Right kidney (tissue), 9 donors: ENCODE results near the gene C6orf58.

Source experiments
- DNase-seq: peaks from one replicate; pipeline ENCODE4 v3.0.0-alpha.2; 2016
- long read RNA-seq, 8 donors: transcript quantifications; one replicate each; lab custom pipeline, GENCODE V29; 2026

Gene C6orf58
- long read RNA-seq, donor 1 = 0 reads
- long read RNA-seq, donor 2 = 0 reads
- long read RNA-seq, donor 3 = 0 reads
- long read RNA-seq, donor 4 = 0 reads
- long read RNA-seq, donor 5 = 0 reads
- long read RNA-seq, donor 6 = 0 reads
- long read RNA-seq, donor 7 = 0 reads
- long read RNA-seq, donor 8 = 0 reads

DNA sequence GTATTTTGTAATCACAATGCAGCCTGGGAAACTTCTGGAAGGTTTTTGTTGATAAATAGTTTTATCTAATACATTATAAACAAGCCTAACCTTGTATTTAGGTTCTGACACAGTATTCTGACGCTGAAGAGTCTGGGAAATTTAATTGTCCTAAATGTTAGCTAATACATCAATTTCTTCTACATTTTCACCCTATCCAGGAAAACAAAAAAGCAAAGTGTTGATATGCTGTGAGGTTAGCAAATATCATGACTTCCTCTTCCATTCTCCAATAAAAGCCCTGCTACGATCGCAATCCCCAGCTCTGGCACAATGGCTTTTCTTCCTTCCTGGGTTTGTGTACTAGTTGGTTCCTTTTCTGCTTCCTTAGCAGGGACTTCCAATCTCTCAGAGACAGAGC, at the start of gene C6orf58:
Gene C6orf58, plus strand, starts transcription at position 301 of the 400 bp plus-strand sequence. Its CDS starts 12 bp downstream, at position 313.
- DNase-seq = no peak

DNA sequence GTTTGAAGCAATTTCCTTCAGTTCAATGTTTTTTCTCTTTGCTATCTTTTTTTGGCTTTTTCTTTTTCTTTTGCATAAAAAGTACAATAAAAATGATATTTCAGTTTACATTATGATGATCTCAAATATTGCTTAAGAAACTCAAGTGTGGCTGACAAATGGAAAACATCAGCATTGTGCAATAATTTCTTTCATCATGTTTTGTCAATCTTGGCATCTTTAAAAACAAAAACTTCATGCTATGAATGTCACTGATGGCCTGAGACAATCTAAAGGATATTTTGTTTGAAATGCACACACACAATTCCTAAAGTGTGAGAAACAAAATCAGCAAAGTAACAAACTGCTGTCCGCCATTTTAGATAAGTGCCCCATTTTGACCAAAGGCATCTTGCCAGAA, 44.0 kb upstream of the C6orf58 start:
- no peak for DNase-seq

DNA sequence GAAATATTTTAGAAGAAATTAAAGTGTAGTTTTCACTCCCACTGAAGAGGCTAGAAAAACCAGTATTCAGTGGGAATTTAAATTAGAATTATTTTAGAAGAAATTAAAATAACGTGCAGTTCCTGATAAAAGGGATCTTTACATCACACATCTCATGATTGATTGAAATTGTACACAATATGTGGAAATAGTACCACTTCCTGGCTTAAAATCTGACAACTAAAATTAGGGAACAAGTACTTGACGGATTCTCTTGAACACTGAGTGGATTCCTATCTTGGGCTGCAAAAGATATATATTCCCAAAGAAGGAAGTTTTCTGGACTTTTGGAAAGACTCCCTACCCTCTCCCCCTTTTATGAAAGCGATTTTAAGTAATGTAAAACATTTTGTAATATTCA, 43.2 kb upstream of the C6orf58 start:
- no peak for DNase-seq

DNA sequence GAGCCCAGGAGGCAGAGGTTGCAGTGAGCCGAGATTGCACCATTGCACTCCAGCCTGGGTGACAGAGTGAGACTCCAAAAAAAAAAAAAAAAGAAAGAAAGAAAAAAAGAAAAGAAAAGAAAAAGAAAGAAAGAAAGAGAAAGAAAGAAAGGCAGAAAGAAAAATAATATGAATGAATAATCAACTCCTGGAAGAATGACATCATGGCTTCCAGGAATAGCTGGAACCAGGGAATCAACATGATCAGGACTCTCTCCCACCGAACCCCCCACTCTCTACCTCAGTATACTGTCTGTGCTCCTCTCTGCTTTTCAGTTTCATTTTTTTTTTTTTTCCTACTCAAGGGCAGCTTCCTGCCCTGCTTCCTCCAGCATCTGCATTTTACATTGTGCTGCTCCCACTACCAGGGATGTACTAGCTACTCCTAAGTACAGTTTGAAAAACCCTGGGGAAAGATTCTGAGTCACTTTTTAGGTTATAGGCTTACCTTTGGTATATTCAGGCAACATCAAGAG, 38.2 kb upstream of the C6orf58 start:
- DNase-seq = no peak

DNA sequence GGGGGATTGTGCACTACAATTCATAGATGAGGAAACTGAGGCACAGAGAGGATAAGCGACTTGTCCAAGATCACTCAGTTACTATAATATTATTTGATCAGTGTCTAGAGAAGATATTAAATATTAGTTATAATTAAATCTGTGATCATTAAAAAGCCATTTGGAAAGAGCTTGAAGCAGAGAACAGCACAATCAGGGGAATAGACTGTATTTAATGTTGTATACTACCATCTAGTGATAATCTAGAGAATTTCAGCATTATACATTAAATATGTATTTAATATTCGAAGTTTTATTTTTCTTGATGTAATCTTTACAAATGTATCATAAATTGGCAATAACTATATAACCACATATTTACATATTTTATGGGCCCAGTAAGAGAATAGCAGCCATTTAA, 37.7 kb upstream of the C6orf58 start:
- no peak for DNase-seq

DNA sequence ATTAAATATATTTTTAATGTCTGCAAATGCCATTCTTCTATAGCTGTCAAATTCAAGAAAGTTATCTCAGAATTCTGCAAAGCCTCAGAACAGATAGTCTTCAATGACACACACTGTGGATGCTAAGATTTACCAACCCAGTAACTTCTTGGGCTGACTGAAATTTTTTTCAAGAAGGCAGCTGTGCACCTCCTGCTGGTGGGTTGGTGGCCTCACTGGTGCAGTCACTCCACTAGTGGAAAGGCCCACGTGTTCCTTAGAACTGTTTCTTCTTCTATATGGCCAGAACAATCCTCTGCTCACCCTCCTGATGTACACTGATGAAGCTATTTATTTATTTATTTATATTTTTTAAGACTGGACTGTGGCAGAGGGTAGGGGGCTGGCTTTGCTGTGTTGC, 29.8 kb upstream of the C6orf58 start:
- no peak for DNase-seq

DNA sequence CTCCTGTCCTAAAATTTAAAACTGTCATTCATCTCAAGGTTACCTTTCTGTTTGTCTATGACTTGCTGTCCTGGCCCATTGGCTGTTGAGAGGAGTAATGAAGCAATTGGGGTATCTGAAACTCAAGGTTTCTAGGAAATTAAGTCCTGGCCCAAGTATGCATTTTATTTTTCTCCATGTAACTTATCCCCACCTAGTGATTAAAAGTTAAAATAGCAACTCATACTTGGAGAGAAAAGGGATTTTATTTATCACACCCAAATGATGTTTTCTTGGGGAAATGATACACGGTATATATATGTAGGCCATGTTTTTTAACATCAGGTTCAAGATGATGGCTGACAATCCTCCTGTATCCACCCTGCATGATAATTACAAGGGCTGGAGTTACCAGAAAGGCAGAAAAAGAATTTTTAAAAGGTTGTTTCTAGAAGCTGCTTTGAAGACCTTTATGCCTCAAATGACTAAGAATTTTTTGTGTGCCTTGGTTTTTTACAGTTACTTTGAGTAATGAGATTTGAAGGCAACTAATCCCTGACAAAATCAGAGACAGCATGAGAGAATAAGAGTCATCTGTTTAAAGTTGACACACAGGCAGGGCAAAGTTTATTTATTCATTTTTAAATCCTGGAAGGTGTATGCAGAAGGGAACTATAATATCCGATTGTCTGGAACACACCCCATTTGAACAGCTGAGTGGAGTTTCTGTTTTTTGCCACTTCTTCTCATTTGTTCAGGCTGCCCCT, 28.9 kb upstream of the C6orf58 start:
- no peak for DNase-seq

DNA sequence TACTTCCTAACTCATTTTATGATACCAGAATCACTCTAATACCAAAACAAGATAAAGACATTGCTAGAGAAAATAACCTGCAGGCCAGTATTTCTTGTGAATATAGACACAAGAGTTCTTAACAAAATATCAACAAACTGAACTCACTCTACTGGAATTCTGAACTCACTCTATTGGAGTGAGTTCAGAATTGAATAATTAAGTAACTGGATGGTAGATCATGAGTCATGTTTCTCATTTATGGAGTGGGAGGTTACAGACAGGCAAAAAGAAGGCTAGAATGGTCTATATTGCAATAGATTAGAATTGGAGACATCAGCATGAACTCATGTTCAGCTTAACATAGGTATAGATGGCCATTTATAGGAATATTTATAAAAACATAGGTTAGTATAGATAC, 26.6 kb upstream of the C6orf58 start:
- no peak for DNase-seq

DNA sequence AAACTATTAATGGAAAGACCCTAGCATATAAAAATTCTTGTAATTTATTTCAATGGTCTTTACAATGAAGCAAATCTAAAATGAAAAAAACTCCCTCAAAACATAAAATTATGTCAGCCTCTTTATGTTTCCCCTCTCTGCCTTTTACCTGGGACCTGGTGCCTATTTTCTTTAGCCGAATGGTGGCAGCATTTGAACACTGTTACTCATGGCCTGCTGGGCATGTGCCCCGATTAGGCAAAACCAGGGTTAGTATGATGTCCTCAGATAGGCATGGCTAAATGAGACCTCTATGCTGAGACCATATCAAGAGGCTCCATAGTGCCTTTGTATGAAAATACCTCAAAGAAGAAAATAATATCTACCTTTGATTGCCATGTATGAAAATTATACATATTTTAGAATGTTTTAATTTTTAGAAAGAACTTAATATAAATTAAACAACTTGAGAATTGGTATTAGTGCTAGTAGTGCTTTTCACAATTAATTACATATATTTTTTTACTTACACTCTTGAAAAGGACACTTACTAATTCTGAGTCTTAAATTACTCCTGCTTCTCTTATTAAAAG, 22.5 kb upstream of the C6orf58 start:
- DNase-seq = no peak

DNA sequence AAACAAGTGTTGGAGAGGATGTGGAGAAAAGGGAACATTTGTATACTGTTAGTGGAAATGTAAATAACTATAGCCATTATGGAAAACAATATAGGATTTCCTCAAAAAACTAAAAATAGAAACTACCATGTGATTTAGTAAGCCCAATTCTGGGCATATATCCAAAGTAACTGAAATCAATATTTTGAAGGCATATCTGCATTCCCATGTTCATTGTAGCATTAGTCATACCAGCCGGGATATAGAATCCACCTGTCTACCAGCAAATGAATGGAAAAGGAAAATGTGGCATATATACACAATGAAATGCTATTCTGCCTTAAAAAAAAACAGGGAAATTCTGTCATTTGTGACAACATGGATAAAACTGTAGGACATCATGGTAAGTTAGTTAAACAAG, 15.3 kb upstream of the C6orf58 start:
- no peak for DNase-seq

DNA sequence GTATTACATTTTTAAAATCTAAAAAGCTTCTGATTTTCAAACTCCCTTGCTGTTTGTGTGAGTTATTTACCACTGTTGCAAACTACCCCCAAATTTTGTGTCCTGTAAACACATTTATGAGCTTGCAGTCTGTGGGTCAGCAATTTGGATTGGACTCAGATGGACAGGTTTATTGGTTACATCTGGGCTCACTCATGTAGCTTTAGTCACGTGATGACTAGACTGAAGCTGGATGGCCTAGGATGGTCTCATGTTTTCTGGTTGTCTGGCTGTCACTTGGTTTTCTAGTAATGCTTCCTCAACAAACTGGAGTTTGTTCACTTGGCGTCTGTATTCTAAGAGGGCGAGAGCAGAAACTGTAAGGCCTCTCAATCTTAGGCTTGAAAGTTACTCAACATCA, 12.2 kb upstream of the C6orf58 start:
- no peak for DNase-seq

DNA sequence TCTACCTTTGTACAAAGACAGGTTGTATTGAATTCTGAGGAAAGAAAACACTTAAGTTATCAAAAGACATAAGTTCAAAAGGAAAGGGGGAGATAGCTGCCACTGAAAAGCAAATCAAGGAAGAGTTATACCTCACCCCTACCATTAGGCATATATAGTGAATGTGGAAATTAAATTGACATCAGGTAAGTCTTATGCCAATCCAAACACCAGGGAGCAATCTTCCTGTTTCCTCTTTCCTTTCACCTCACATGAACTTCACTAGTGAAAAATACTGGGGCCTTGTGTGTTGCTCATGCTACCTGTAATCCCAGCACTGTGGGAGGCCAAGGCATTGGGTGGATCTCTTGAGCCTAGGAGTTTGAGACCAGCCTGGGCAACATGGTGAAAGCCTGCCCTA, 10.9 kb upstream of the C6orf58 start:
- no peak for DNase-seq

DNA sequence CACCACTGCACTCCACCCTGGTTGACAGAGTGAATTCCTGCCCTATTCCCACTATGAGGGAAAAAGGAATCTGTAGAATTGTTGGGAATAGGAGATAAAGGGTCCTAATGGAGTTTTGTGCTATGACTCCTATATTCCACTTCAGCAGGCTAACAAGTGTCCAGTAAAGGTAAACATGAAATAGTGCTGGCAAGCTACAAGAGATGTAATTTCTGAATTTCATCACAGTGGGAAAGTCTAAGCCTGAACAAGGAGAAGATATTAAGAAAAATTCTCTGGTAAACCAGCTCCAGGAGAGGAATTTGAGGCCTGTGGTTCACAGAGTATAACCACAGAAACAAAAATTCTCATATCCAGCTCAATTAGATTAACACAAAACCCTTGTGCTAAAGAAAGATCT, 10.3 kb upstream of the C6orf58 start:
- no peak for DNase-seq

DNA sequence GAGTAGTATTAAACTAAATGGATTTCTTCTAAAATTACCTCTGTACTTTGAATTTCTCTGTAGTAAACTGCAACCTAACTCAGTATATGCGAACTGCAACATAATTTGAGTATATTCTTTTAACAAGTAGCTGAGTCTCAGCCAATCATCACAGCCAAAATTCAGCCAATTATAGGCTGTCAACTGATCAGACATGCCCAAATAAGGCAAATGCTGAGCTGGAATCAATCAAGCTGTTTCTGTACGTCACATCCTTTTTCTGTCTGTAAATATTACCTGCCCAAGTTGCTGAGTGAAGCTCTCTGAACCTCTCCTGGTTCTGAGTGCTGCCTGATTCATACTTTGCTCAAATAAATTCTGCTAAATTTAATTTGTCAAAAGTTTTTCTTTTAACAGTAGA, 9.5 kb upstream of the C6orf58 start:
- DNase-seq = no peak

DNA sequence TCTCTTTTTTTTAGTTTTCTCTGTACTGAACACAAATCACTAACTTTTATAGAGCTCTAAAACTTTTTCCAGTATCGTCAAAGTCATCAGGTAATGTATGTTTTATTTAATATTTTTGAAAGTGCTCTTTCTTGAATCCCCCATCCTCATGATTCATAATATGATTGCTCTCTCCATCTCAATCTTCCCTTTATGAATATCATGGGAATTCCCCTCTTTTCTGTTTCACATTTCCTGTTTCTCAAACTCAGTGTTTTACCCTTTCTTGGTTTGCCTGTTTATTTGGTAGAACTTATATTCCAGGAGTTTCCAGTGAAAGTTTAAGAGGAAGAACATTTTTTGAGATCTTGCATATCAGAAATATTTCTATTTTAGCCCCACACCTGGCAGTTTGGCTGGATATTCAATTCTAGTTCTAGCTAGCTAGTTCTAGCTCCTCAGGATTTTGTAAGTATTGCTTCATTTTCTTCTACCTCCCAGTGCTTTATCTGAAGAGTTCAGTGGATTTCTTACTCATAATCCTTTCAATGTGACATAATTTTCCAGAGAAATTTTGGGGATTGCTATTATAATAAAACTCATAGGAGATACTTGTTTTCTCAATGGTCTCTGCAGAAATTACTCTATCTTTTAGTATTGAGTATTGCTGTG, 6.1 kb upstream of the C6orf58 start:
- DNase-seq = no peak

DNA sequence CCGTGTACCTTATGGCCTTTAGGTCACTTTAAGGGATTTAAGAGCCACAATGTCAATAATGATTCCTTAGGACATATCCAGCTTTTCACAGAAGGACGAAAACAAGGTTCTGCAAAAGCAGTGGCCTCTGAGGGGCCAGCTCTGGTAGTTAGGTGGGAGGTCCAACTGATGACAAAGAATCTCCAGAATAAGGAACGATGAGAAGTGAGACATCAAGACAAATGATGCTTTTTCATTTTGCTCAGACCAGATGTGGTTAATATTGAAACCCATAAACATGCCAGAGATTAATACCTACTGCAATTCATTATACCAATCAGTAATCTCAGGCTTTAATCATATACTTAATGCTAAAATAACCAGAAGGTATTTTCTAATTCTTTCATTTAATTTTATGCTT, 1.9 kb downstream of the C6orf58 start:
- DNase-seq = no peak

DNA sequence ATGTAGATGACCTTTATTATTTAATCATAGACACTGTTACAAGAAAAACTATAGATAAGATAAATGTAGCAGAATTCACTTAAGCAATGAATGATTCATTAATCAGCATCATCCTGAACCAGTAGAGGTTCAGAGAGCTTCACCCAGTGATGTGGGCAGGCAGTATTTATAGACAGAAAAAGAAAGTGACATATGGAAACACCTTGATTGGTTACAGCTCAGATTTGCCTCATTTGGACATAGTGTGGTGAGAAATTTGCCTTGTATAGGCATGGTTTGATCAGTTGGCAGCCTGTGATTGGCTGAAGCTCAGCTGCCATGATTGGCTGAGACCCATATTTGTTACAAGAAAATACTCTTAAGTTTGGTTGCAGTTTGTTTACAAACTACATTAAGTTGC, 4.6 kb downstream of the C6orf58 start:
- DNase-seq = no peak

DNA sequence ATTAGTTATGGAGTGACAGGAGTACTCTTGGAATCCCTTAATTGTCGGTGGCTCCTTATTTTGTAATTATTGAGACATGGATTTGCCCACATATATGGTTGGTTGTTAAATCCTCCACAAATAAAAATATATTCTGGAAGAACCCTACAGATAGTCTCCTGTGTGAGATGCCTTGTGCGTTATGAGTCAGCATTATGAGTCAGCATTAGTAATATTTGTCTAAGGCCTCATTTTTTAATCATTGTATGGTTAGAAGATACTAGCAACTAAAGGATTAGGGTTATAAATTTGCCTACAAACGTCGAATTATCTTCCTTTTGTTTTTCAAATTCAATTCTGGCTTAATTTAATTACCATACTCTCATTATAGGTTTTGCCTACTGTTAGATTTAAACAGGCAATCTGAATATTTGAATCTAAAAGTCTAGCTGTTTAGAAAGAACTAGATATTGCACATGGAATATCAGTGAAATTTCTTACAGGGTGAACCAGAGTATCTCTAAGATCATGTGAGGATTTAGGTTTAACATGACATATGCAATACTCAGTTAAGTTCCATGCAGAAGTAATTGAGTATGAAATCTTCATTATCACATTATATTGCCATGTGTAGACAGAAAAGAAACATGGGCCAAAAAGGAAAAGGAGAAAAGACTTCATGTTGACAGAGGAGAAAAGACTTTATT, 5.9 kb downstream of the C6orf58 start:
- no peak for DNase-seq

DNA sequence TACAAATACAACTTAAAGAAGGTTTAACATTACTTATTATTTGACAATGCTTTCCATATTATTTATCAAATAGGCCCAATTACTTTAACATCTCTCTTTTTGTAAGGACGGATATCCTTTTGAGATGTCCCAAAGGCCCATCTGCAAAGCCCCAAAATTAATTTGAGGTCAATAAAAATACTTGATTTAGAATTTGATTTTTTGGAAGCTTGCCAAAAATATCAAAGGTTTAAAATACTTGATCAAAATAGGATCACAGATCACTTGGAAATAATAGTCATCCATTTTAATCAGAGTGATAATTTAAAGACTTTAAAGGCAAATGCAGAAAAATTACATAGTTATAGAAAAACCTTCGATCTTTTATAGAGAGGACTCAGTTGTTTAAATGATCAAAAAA, 8.1 kb downstream of the C6orf58 start:
- DNase-seq = no peak

DNA sequence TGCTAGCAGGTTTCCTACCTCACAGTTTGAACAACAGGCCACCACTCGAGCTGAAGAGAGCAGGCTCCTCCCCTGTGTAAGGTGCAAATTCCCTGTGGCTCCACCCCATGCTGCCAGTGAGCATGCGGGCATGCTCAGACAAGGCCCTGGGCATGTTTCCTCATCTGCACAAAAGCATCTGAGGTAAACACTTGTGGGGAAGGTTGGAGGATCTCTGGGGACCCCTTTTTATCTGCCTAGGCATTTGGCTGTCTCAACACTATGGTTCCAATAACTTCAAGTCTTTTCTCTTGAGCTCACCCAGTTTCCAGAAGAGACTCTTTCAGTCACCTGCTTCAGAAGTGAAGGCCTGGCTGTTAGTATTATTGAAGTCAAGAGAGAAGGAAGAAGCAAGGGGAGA, 9.4 kb downstream of the C6orf58 start:
- DNase-seq = no peak

DNA sequence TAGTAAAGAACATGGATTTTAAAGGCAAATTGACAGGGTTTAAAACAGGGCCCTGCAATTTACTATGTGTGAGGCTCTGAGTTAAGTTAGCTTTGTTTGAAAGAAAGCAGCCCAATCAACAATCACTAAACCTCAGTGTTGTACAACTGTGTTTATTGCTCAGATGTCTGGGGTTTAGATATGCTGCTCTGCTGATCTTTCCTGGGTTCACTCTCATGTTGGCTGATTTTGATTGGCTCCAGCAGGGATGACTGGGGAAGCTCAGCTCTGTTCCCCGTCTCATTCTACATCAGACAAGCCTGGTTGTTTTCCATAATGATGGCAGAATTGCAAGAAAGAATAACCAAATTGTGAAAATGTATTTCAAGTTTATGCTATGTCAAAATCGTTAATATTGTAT, 10.9 kb downstream of the C6orf58 start:
- DNase-seq = no peak

DNA sequence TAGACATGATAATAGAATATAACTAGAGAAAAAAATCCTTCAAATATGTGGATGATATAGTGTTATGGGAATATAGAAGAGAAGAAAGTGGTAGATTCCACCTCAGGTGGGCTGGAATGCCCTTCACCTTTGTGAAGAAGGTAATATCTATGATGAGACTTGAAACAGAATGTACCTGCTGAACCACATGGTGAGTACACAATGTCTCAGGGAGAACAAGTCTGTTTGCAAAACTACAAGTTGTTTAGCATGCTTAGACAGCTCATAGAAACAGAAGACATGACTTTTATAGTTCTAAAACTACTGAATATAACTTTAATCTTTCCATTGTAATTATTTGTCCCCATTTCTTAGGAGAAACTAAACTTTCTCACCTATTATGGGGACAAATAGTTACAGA, 12.2 kb downstream of the C6orf58 start:
- no peak for DNase-seq

DNA sequence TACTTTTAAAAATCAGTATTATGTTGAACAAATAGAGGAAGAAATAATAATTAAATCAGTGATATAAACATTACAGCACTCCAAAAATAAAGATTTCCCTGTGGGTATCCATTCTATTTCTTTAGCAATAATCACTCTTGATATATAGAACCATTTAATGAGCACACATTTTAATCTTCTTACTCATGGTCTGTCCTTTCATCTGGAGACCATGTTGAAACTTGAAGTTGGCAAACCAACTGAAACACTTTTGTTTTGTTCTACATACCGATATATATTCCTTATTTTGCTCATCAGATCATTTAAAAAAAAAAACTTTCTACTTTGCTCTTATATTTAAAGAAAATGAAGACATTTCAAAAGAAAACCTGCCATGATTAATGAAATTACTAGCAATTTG, 13.4 kb downstream of the C6orf58 start:
- no peak for DNase-seq
